Measurements from ENCODE around the gene MRPL53. TPM values are rescaled to one million over a fixed set of nuclear protein-coding genes. Genes with fewer than 3 reads are reported as not detected.

MRPL53 gene
- total and polyA plus RNA-seq, 9 of the 15 experiments (the other 6 are each of a cell fraction or from before 2014, with no cell fraction given) = 11.5 to 87.9 (median 41.1) TPM

- no peak for TF ChIP-seq TSC22D4 (tag; IDR thresholded peaks at IDR 0.05)
- TF ChIP-seq MBD1 (CRISPR knock-in tag; IDR thresholded peaks at IDR 0.05) = no peak
- TF ChIP-seq TAF1 (IDR thresholded peaks at IDR 0.05; ENCODE audit: control insufficient read depth, extremely low read depth, insufficient read depth, low read length, severe bottlenecking) = peak; percentile 54
- TF ChIP-seq TEAD2 (tag; IDR thresholded peaks at IDR 0.05) = no peak
- TF ChIP-seq BRF1 (IDR thresholded peaks at IDR 0.05; ENCODE audit: borderline replicate concordance, extremely low read depth, insufficient read length) = no peak
- peak in 1 of 2 experiments; percentile 68; a peak in 1 of 3 replicates for TF ChIP-seq CBX3 (IDR thresholded peaks at IDR 0.05; ENCODE audit: borderline replicate concordance in 1 of 2, low read length in 2 of 2)
- peak; percentile 87 for TF ChIP-seq JUN (IDR thresholded peaks at IDR 0.05; ENCODE audit: borderline replicate concordance, low read depth, low read length)
- TF ChIP-seq JUN (CRISPR knock-in tag; IDR thresholded peaks at IDR 0.05; ENCODE audit: borderline replicate concordance) = 0 out of 2 replicates have a peak, but pooled peaks have one; percentile 10
- TF ChIP-seq ZFX (CRISPR knock-in tag; IDR thresholded peaks at IDR 0.05) = peak; percentile 91
- TF ChIP-seq RHOXF2B (CRISPR knock-in tag; conservative IDR thresholded peaks at IDR 0.05) = no peak
- TF ChIP-seq SUPT5H (IDR thresholded peaks at IDR 0.05) = peak; percentile 81
- no peak for TF ChIP-seq TARDBP (IDR thresholded peaks at IDR 0.05)
- no peak; the same call in 1 of the 2 replicates for TF ChIP-seq HIVEP1 (CRISPR knock-in tag; IDR thresholded peaks at IDR 0.05)
- no peak for TF ChIP-seq ZNF76 (CRISPR knock-in tag; IDR thresholded peaks at IDR 0.05; ENCODE audit: borderline replicate concordance)
- TF ChIP-seq ZNF408 (CRISPR knock-in tag; IDR thresholded peaks at IDR 0.05; ENCODE audit: low read depth) = no peak
- TF ChIP-seq NR2C2 (CRISPR knock-in tag; IDR thresholded peaks at IDR 0.05) = 0 out of 2 replicates have a peak, but pooled peaks have one; percentile 7
- TF ChIP-seq NR2C2 (tag; IDR thresholded peaks at IDR 0.05) = peak; percentile 92; the same call in 1 of the 2 replicates
- TF ChIP-seq VEZF1 (CRISPR knock-in tag; IDR thresholded peaks at IDR 0.05) = peak; percentile 45
- TF ChIP-seq ZNF41 (CRISPR knock-in tag; conservative IDR thresholded peaks at IDR 0.05) = no peak
- peak in 1 of 2 experiments; percentile 37; a peak in 2 of 4 replicates for TF ChIP-seq HDAC1 (IDR thresholded peaks at IDR 0.05)
- TF ChIP-seq ZBTB7A (IDR thresholded peaks at IDR 0.05; ENCODE audit: borderline replicate concordance, control insufficient read depth, low read depth, low read length) = peak; percentile 52
- peak; percentile 66 for TF ChIP-seq MYC (IDR thresholded peaks at IDR 0.05; ENCODE audit: low read depth, low read length)
- TF ChIP-seq MYC (CRISPR knock-in tag; IDR thresholded peaks at IDR 0.05; ENCODE audit: borderline replicate concordance, low read depth) = no peak; the same call in 1 of the 2 replicates
- no peak; the same call in 1 of the 2 replicates for TF ChIP-seq ATF6 (CRISPR knock-in tag; IDR thresholded peaks at IDR 0.05)
Measured at GRCh38 chr2:74502720-74503505, 30.4 kb upstream of the MRPL53 start (continued).
